ENCODE measurements around the gene TSHZ2.
"Not testable (repeated sequence)": the region's sequence is repeated elsewhere in the genome, so short reads cannot be mapped to it uniquely, and the experiment has no call there.

Gene TSHZ2

GRCh38 chr20:52996658-52997057 is 24.5 kb downstream of the TSHZ2 start:
- no peak for DNase-seq

DNA sequence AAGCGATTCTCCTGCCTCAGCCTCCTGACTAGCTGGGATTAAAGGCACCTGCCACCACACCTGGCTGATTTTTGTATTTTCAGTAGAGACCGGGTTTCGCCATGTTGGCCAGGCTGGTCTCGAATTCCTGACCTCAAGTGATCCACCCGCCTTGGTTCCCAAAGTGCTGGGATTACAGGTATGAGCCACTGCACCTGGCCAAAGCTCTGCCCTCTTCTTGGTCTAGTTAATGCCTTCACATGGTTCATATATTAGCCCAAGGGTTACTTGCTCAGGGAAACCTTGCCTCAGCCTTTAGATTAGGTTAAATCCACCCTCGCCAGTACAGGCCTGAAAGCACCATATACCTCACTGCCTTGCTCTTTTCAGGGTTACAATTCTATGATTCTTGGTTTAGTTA is 26.1 kb downstream of the TSHZ2 start:
- DNase-seq: no peak

DNA sequence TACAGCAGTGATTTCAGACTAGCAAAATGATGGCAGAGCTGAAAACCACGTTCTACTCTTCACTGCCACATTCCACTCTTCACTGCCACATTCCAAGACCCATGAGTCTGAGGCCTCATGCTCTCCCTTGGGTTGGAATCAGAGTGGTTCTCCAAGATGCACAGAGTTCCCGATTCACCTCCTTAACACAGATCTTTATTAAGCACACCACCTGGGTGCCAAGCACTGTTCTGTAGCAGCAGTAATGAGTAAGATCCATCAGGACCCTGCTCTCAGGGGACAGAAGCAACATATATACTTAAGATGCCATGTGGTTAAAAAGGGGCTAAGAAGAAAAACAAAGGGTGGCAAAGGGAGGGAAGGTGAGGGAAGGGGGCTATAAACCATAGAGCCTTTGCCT is 26.9 kb downstream of the TSHZ2 start:
- no peak for DNase-seq

- peak; percentile 49 for DNase-seq
These were observed 29.5 kb downstream of the TSHZ2 start for GRCh38 chr20:53001498-53002301.

GRCh38 chr20:53002786-53003185 is 30.6 kb downstream of the TSHZ2 start:
- DNase-seq: no peak

GRCh38 chr20:53003420-53004154 is 31.4 kb downstream of the TSHZ2 start:
- no peak for DNase-seq

GRCh38 chr20:53004267-53004813 is 32.2 kb downstream of the TSHZ2 start:
- DNase-seq: no peak

GRCh38 chr20:53009979-53010735 is 38.0 kb downstream of the TSHZ2 start:
- no peak for DNase-seq

GRCh38 chr20:53011640-53012039 is 39.5 kb downstream of the TSHZ2 start:
- no peak for DNase-seq

- DNase-seq: no peak
These were observed 41.0 kb downstream of the TSHZ2 start for GRCh38 chr20:53013183-53013582.

DNA sequence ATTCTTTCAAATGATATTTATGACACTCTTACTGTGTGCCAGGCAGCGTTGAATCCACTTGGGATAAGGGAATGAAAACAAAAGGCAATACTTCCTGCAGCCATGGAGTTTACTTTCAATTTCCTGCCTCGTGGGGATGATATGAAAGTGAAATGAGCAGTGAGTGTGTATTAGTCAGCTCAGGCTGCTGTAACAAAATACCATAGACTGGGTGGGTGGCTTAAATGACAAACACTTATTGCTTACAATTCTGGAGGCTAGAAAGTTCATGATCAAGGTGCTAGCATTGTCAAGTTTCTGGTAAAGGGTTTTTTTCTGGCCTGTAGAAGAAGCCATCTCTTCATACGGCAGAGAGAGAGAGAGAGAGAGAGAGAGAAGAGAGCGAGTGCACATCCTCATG is 41.7 kb downstream of the TSHZ2 start:
- no peak for DNase-seq

- DNase-seq: no peak
These were observed 43.9 kb downstream of the TSHZ2 start for GRCh38 chr20:53016071-53016470.

DNA sequence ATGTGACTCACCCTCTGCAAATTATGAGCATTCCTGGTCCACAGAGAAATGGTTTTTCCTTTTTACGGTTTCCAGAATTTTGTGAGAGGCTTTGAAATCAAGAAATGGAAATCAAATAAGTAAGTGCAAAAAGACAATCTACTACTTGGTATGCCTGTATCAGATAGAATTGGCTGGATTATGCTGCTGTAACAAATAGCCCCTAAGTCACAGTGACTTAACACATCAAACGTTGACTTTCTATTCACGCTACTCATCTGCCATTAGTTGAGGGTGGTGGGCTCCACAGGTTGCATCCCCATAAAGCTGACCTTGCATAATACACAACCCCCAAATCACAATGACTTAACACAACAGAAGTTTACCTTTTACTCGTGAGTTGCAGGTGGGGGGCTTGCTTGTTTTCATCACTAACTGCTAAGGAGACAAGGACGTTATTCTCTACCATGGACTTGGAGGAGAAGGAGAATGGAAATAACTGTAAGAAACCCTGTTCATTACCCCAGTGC is 44.4 kb downstream of the TSHZ2 start:
- no peak for DNase-seq

GRCh38 chr20:53017206-53017605 is 45.0 kb downstream of the TSHZ2 start:
- DNase-seq: no peak

DNA sequence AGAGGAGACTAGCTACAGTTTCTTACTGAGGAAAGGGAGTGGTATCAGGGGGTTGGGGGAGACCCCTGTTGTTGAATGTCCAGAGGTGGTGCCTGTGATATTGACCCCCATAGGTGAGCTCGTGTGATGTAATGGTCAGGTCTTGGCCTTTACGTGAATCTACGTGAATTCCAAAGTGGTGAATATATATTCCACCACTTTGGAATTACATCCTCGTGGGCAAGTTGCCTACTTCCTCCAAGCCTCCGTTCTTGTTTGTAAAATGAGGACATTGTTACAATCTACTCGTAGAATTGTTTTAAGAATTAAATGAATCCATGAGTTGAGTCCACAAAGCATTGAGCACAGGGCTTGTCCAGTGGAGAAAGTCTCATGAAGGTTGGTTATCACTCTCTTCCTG is 47.3 kb downstream of the TSHZ2 start:
- DNase-seq: no peak

DNA sequence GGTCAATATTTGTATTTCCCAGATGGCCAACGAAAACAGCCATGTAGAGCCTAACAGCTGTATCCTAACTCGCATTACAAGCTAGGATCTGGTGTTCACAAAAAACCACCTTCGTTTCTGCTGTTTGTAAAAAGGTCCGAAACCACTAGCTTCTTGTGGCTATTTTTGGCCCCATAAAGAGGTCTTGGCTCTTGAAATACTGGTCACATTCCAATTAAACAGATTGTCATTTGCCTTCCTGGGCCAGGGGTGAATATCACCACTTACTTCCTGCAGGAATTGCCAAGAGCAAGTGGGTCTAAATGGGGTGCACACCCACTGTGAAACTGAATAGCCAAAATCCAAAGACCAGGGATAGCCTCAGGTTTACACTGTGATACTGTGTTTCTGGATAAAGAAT is 48.2 kb downstream of the TSHZ2 start:
- DNase-seq: no peak

- DNase-seq: no peak
These were observed 48.7 kb downstream of the TSHZ2 start for GRCh38 chr20:53020834-53021233.

- DNase-seq: peak; percentile 32
These were observed 49.8 kb downstream of the TSHZ2 start for GRCh38 chr20:53021934-53022333.

DNA sequence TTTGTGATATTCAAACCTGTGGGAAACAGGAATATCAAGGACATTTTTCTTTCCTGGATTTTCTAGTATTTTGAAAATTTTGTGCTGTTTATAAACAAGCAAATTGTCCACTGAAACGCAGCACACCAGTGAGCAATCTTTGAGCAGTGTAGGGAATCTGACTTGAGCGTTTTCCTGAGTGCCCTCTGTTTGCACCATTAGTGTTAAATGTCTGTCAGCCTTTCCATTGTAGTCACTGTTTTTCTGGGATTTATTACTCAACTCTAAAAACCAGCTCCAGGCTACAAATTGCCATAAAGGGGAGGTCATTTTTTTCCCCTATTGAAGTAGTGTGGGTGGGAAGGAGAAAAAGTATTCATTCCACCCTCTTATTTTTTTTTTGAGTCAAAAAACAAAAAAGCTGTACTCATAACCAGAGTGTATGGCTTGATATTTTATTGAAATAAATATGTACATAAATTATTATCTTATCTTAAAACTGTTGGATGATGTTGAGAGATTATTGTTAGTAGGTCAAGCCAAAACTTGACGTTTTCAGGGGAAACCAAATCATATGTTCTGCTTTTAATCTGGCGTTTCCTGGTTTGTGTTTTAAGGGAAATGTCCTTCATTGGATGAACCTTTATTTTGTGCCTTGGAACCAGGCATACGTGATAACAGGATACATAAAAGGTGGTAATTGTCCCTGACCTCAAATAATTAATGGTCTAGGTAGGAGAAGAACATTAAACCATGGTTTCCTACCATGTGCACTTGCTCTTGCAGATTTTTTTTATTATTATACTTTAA is 51.8 kb downstream of the TSHZ2 start:
- DNase-seq: no peak

DNA sequence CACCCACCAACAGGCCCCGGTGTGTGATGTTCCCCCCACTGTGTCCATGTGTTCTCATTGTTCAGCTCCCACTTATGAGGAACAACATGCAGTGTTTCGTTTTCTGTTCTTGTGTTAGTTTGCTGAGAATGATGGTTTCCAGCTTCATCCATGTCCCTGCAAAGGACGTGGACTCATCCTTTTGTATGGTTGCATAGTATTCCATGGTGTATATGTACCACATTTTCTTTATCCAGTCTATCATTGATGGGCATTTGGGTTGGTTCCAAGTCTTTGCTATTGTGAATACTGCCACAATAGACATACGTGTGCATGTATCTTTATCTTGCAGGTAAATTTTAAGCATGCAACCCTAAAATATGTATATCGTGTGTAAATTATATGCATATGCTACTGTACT is 52.5 kb downstream of the TSHZ2 start:
- DNase-seq: not testable (repeated sequence)

DNA sequence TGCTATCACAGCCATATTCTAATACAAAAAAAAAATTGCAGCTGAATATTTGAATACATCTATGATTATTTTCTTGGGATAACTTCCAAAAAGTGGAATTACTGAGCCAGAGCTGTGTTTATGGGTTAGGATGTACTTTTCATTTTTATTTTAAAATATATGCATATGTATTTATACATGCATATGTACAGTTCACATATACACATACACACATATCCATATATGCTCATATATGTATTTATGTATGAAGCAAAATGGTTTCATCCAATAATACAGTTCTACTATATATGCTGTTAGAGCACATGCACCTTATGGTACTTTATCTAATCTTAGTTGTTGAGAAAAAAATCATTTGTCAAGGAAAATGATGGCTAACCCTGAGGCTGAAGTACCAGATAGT is 54.9 kb downstream of the TSHZ2 start:
- DNase-seq: no peak

DNA sequence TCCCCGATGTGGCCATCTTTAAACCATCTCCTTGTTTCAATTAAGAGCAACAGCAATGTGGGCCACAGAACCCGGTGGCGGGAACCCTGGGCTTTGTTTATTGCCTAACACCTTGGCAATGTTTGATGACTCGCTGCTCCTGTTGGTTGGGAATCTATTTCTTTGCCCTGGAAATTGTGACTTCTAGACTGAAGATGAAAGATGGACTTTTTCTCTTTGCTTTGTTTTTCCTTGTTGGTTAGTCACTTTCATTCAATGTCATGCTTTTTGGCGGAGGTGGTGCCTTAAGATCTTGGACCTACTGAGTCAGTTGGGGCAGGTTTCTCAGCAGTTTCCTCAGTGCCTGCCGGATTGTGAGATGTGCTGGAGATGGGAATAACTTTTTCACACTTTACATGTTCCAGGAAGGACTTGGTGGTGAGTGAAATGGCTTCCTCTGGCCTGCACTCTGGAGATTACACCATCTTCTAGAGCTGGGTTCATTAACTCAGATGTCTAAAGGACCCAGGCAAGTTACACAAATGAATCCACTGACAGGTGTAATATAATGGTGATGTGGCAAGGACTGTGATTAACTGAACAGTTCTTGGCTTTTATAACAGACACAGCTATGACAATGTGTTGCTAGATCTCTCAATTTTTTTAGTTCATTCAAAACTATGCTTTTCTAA is 56.3 kb downstream of the TSHZ2 start:
- no peak for DNase-seq

Data from CD4-positive, alpha-beta T cell treated with Interleukin-21 for 1 hour (primary cell).